HG02642 (cell line): ENCODE data around the gene TP53I11.

Experiments
- ATAC-seq: cut with Tn5 transposase; IDR thresholded peaks from one replicate; pipeline ENCODE4 v1.9.1; 2021; ENCODE audit warnings: mild to moderate bottlenecking; ENCODE audit not compliant: unreplicated experiment, poor library complexity

Gene TP53I11

GRCh38 chr11:44950625-44951476 is at the start of gene TP53I11:
Gene TP53I11, minus strand, starts transcription at chr11:44950883. Its CDS starts 12,548 bp downstream, at chr11:44938335.
- ATAC-seq, result no peak

- no peak for ATAC-seq
These were observed 48.4 kb upstream of the TP53I11 start for GRCh38 chr11:44999068-44999467.

GRCh38 chr11:44998051-44998450 is 47.4 kb upstream of the TP53I11 start:
- ATAC-seq, result no peak

GRCh38 chr11:44997566-44997965 is 46.9 kb upstream of the TP53I11 start:
- no peak for ATAC-seq

- no peak for ATAC-seq
These were observed 44.1 kb upstream of the TP53I11 start for GRCh38 chr11:44994753-44995152.

- no peak for ATAC-seq
These were observed 43.5 kb upstream of the TP53I11 start for GRCh38 chr11:44993971-44994704.

GRCh38 chr11:44992774-44993173 is 42.1 kb upstream of the TP53I11 start:
- ATAC-seq, result no peak

- ATAC-seq, result no peak
These were observed 41.5 kb upstream of the TP53I11 start for GRCh38 chr11:44992181-44992582.

GRCh38 chr11:44990665-44991064 is 40.0 kb upstream of the TP53I11 start:
- no peak for ATAC-seq

- ATAC-seq, result no peak
These were observed 39.3 kb upstream of the TP53I11 start for GRCh38 chr11:44989831-44990566.

GRCh38 chr11:44988981-44989635 is 38.4 kb upstream of the TP53I11 start:
- no peak for ATAC-seq

GRCh38 chr11:44988111-44988510 is 37.4 kb upstream of the TP53I11 start:
- no peak for ATAC-seq

GRCh38 chr11:44987506-44987905 is 36.8 kb upstream of the TP53I11 start:
- ATAC-seq, result no peak

- ATAC-seq, result no peak
These were observed 35.6 kb upstream of the TP53I11 start for GRCh38 chr11:44986315-44986714.

GRCh38 chr11:44985721-44986120 is 35.0 kb upstream of the TP53I11 start:
- no peak for ATAC-seq

- ATAC-seq, result no peak
These were observed 33.1 kb upstream of the TP53I11 start for GRCh38 chr11:44983786-44984185.

GRCh38 chr11:44982496-44983062 is 31.9 kb upstream of the TP53I11 start:
- ATAC-seq, result no peak

- no peak for ATAC-seq
These were observed 30.1 kb upstream of the TP53I11 start for GRCh38 chr11:44980533-44981427.
